ENCODE results near the gene C1QTNF9.
"Not testable (repeated sequence)": the region's sequence is repeated elsewhere in the genome, so short reads cannot be mapped to it uniquely, and the experiment has no call there.

Gene C1QTNF9

GRCh38 chr13:24309300-24309699 lies at the start of gene C1QTNF9:
C1QTNF9 (plus strand) TSS chr13:24309580; CDS start chr13:24316004, 6,424 bp downstream.
- not testable (repeated sequence) for DNase-seq (ENCODE audit: low spot score)

GRCh38 chr13:24261566-24261965 lies 47.8 kb upstream of the C1QTNF9 start:
- no peak for DNase-seq (ENCODE audit: low spot score)

- DNase-seq (ENCODE audit: low spot score), result peak; percentile 33
Observed at GRCh38 chr13:24263632-24264031, 45.7 kb upstream of the C1QTNF9 start.

- DNase-seq (ENCODE audit: low spot score), result no peak
Observed at GRCh38 chr13:24264976-24265375, 44.4 kb upstream of the C1QTNF9 start.

- DNase-seq (ENCODE audit: low spot score), result no peak
Observed at GRCh38 chr13:24265453-24265852, 43.9 kb upstream of the C1QTNF9 start.

GRCh38 chr13:24267274-24267673 lies 42.1 kb upstream of the C1QTNF9 start:
- DNase-seq (ENCODE audit: low spot score), result peak; percentile 61

- no peak for DNase-seq (ENCODE audit: low spot score)
Observed at GRCh38 chr13:24267801-24268200, 41.6 kb upstream of the C1QTNF9 start.

GRCh38 chr13:24269821-24270220 lies 39.6 kb upstream of the C1QTNF9 start:
- DNase-seq (ENCODE audit: low spot score), result no peak

GRCh38 chr13:24270639-24271141 lies 38.7 kb upstream of the C1QTNF9 start:
- DNase-seq (ENCODE audit: low spot score), result peak; percentile 79

- no peak for DNase-seq (ENCODE audit: low spot score)
Observed at GRCh38 chr13:24271231-24271600, 38.2 kb upstream of the C1QTNF9 start.

- peak; percentile 58 for DNase-seq (ENCODE audit: low spot score)
Observed at GRCh38 chr13:24271601-24272451, 37.6 kb upstream of the C1QTNF9 start.

GRCh38 chr13:24272452-24273161 lies 36.8 kb upstream of the C1QTNF9 start:
- DNase-seq (ENCODE audit: low spot score), result no peak

GRCh38 chr13:24273926-24274325 lies 35.5 kb upstream of the C1QTNF9 start:
- DNase-seq (ENCODE audit: low spot score), result no peak

- DNase-seq (ENCODE audit: low spot score), result no peak
Observed at GRCh38 chr13:24274452-24275021, 34.8 kb upstream of the C1QTNF9 start.

- no peak for DNase-seq (ENCODE audit: low spot score)
Observed at GRCh38 chr13:24275041-24275440, 34.3 kb upstream of the C1QTNF9 start.

GRCh38 chr13:24276306-24276705 lies 33.1 kb upstream of the C1QTNF9 start:
- no peak for DNase-seq (ENCODE audit: low spot score)

GRCh38 chr13:24276861-24277260 lies 32.5 kb upstream of the C1QTNF9 start:
- no peak for DNase-seq (ENCODE audit: low spot score)

- no peak for DNase-seq (ENCODE audit: low spot score)
Observed at GRCh38 chr13:24277761-24278160, 31.6 kb upstream of the C1QTNF9 start.

GRCh38 chr13:24279327-24280110 lies 29.9 kb upstream of the C1QTNF9 start:
- DNase-seq (ENCODE audit: low spot score), result no peak

- no peak for DNase-seq (ENCODE audit: low spot score)
Observed at GRCh38 chr13:24280720-24281119, 28.7 kb upstream of the C1QTNF9 start.

- no peak for DNase-seq (ENCODE audit: low spot score)
Observed at GRCh38 chr13:24281188-24282008, 28.0 kb upstream of the C1QTNF9 start.
